ENCODE data around the gene COL9A3. TPM values are rescaled to one million over a fixed set of nuclear protein-coding genes. Genes with fewer than 3 reads are reported as not detected.

COL9A3 gene
- total and polyA plus RNA-seq, 2 of the 8 experiments (the other 6 are each of a cell fraction or from before 2014, with no cell fraction given), result 21.7 to 80.1 TPM

DNA sequence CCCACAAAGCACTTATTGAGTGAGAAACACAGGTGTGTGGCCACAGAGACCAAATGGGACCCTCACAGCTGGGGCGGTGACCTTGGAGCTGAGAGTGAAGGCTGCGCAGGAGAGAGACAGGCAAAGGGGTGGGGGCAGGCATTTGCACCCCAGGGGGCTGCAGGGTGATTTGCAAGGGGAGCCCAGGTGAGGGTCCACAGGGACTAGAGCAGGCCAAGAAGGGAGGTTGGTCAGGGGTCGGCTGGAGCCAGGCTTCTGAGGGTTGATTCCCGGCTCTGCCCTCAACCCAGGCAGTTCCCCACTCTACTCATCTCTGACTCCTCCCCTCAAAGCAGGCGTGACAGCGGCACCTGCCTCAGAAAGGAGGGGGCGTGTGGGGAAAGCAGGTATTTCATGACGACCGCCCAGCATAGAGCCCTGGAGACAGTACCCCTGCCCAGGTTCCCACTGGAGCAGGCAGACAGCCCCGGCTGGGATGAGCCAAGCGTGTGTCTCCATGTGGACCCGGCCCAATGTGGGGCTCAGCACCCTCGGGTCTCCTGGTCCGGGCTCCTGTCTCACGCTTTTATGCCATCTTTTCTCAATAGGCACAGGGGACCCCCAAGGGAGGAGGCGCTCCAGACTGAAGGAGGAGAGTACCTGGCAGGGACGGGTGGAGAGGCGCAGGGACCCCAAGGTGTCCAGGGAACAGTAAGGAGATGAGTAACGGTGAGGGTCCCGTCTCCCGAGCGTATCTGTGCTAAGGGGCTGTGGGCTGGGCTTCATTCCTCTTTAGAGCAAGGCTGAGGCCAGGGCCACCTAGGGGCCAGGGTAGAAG lies 23.7 kb upstream of the COL9A3 start:
- FAIRE-seq, result no peak
- CTCF ChIA-PET (ENCODE audit: partially characterized antibody), result interaction anchor here (0.9 to 6.4 kb wide), 34 partner anchors 10 to 370 kb away, joined by 3 to 65 read pairs (median 8); partner anchors contain the start of gene NTSR1
- no peak for DNase-seq (ENCODE audit: low read depth in 1 of 2, low spot score in 2 of 2)
- TF ChIP-seq RXRA (IDR thresholded peaks at IDR 0.05; ENCODE audit: insufficient read depth, low read depth, low read length), result no peak
- TF ChIP-seq RBBP5 (IDR thresholded peaks at IDR 0.05; ENCODE audit: borderline replicate concordance, low read depth, low read length), result no peak
- no peak for TF ChIP-seq CBX8 (IDR thresholded peaks at IDR 0.05; ENCODE audit: borderline replicate concordance, low read depth, low read length)
- TF ChIP-seq, protein P1, sequence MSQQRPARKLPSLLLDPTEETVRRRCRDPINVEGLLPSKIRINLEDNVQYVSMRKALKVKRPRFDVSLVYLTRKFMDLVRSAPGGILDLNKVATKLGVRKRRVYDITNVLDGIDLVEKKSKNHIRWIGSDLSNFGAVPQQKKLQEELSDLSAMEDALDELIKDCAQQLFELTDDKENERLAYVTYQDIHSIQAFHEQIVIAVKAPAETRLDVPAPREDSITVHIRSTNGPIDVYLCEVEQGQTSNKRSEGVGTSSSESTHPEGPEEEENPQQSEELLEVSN (IDR thresholded peaks at IDR 0.05), result no peak
- TF ChIP-seq, protein P2, sequence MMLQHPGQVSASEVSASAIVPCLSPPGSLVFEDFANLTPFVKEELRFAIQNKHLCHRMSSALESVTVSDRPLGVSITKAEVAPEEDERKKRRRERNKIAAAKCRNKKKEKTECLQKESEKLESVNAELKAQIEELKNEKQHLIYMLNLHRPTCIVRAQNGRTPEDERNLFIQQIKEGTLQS (IDR thresholded peaks at IDR 0.05; ENCODE audit: insufficient read depth, low read depth, low read length), result no peak
- TF ChIP-seq RAD21 (IDR thresholded peaks at IDR 0.05 in 1 of 2, conservative IDR thresholded peaks at IDR 0.05 in 1 of 2; ENCODE audit: low read depth in 2 of 2, low read length in 2 of 2), result no peak
- TF ChIP-seq KDM4A (IDR thresholded peaks at IDR 0.05; ENCODE audit: low read depth, low read length, severe bottlenecking), result no peak
- no peak for TF ChIP-seq POLR2A (IDR thresholded peaks at IDR 0.05; ENCODE audit: control extremely low read depth in 1 of 2, low read depth in 2 of 2, low read length in 2 of 2)
- TF ChIP-seq KDM1A (IDR thresholded peaks at IDR 0.05; ENCODE audit: borderline replicate concordance, low read length), result no peak

More for the DNA sequence above, 23.7 kb upstream of the COL9A3 start:
- POLR2A ChIA-PET (ENCODE audit: partially characterized antibody), result interaction anchor here (1.3 to 2.1 kb wide), 4 partner anchors 11 to 151 kb away, joined by 4 to 10 read pairs (median 5); partner anchors contain the start of genes COL9A3 and SLCO4A1
- Histone ChIP-seq H4K91ac (replicated peaks; ENCODE audit: insufficient read length, low read length) (peak overlapping the region; percentile 95), H4K5ac (ENCODE audit: insufficient read length, low read depth, low read length) (no peak overlapping the region), H3K23ac (ENCODE audit: insufficient read length) (no peak overlapping the region), H3K79me2 (ENCODE audit: control insufficient read depth in 1 of 2, insufficient read depth in 2 of 2, low read length in 2 of 2) (no peaks in the 10 kb centered on the region), H2AK5ac (ENCODE audit: low read depth, low read length) (peak overlapping the region; percentile 54; the same call in 1 of the 2 replicates), H3K79me1 (ENCODE audit: low read depth, low read length) (no peaks in the 10 kb centered on the region), H3K4ac (replicated peaks; ENCODE audit: insufficient read length, low read depth, low read length) (no peak overlapping the region), H2BK120ac (replicated peaks; ENCODE audit: low read depth, low read length) (no peak overlapping the region), H2BK20ac (ENCODE audit: low read length) (no peak overlapping the region), H2BK5ac (ENCODE audit: low read depth, low read length) (no peak overlapping the region; the same call in 1 of the 2 replicates), H3K18ac (ENCODE audit: extremely low read depth, low read length) (no peak overlapping the region), H3K56ac (replicated peaks; ENCODE audit: insufficient read length, low read depth, low read length) (no peak overlapping the region), H4K20me1 (replicated peaks in 1 of 2; ENCODE audit: control insufficient read depth in 1 of 2, insufficient read depth in 2 of 2, low read length in 2 of 2) (peaks cover 0 to 10% of the 10 kb centered on the region in 2 experiments), H3K4me2 (ENCODE audit: insufficient read depth in 1 of 2, low read depth in 2 of 2, low read length in 2 of 2) (peak overlapping the region; percentile 84 to 85; a peak in 2 of 4 replicates), H3K4me3 (ENCODE audit: extremely low read depth in 1 of 4, insufficient read depth in 2 of 4, low read depth in 3 of 4, low read length in 4 of 4) (peak overlapping the region in 2 of 4 experiments; percentile 22 to 36; a peak in 3 of 8 replicates), H3K9me3 (ENCODE audit: insufficient read depth in 2 of 2, low read depth in 1 of 2, low read length in 1 of 2) (no peaks in the 10 kb centered on the region), H2AFZ (ENCODE audit: low read length) (no peak overlapping the region), H3K14ac (ENCODE audit: insufficient read length) (no peak overlapping the region), H4K8ac (ENCODE audit: extremely low read depth, insufficient read depth, low read length) (peak overlapping the region; percentile 59; the same call in 1 of the 2 replicates), H3K27me3 (replicated peaks in 1 of 4; ENCODE audit: control insufficient read depth in 3 of 4, extremely low read depth in 1 of 4, insufficient read depth in 3 of 4, low read length in 3 of 4) (peaks cover 0 to 18% (median 11%) of the 10 kb centered on the region in 4 experiments; a peak in 5 of 7 replicates), H3K4me1 (replicated peaks in 1 of 4; ENCODE audit: control insufficient read depth in 3 of 4, insufficient read depth in 4 of 4, low read length in 3 of 4) (peaks cover 0 to 11% (median 6%) of the 10 kb centered on the region in 4 experiments; a peak in 4 of 7 replicates), H2BK12ac (ENCODE audit: low read depth, low read length) (peak overlapping the region; percentile 75; the same call in 1 of the 2 replicates), H3K9ac (replicated peaks in 1 of 4; ENCODE audit: extremely low read depth in 1 of 4, low read depth in 3 of 4, low read length in 3 of 4) (no peak overlapping the region), H3K36me3 (ENCODE audit: control insufficient read depth in 2 of 4, insufficient read depth in 4 of 4, low read length in 3 of 4) (no peaks in the 10 kb centered on the region), H3K23me2 (ENCODE audit: low read depth, low read length) (peaks cover 7% of the 10 kb centered on the region; the same call in 1 of the 2 replicates), H3K27ac (ENCODE audit: low read depth, low read length) (no peak overlapping the region), H2BK15ac (ENCODE audit: low read length) (peak overlapping the region; percentile 72; the same call in 1 of the 2 replicates)
- 79% methylated on average over 20 of the region's 22 CpGs; no CpG with 5 or more reads in 1 of the 2 experiments for WGBS, 2 experiments (ENCODE audit: extremely low coverage in 1 of 2, insufficient coverage in 1 of 2, insufficient read length in 1 of 2, insufficient replicate concordance in 2 of 2, low coverage in 1 of 2, low lambda C conversion rate in 2 of 2, missing lambda C conversion rate in 1 of 2)

Data from H1 (cell line).